Loucy (cell line): ENCODE data around the gene CHST9.

Source experiments
- H2AFZ ChIP-seq: fragments of 200-600 bp; sonication (generic); 2 replicates; pipeline ENCODE4 v1.6.0; 2016; ENCODE audit warnings: antibody characterized with exemption, mild to moderate bottlenecking, low read length, moderate library complexity
- H3F3A ChIP-seq: fragments of 200-600 bp; 2 replicates; pipeline ENCODE4 v1.6.0; 2016; ENCODE audit warnings: antibody characterized with exemption, low read depth, mild to moderate bottlenecking
- H3K27me3 ChIP-seq: fragments of 200-600 bp; sonication (generic); 2 replicates; pipeline ENCODE4 v1.6.1; 2014; ENCODE audit warnings: low read length, mild to moderate bottlenecking; ENCODE audit not compliant: insufficient read depth, poor library complexity, severe bottlenecking
- H3K36me3 ChIP-seq: fragments of 200-600 bp; sonication (generic); 2 replicates; pipeline ENCODE4 v1.6.1; 2016; ENCODE audit warnings: low read length; ENCODE audit not compliant: insufficient read depth
- H3K4me1 ChIP-seq: fragments of 200-600 bp; sonication (generic); 2 replicates; pipeline ENCODE4 v1.5.1; 2014; ENCODE audit warnings: low read length, mild to moderate bottlenecking; ENCODE audit not compliant: insufficient read depth, poor library complexity, severe bottlenecking
- H3K4me2 ChIP-seq: fragments of 200-600 bp; sonication (generic); 2 replicates; pipeline ENCODE4 v1.6.0; 2014; ENCODE audit warnings: antibody characterized with exemption, low read length, low read depth, mild to moderate bottlenecking; ENCODE audit not compliant: poor library complexity, severe bottlenecking
- H3K4me3 ChIP-seq: fragments of 200-600 bp; sonication (generic); 2 replicates; pipeline ENCODE4 v1.5.1; 2014; ENCODE audit warnings: low read length, mild to moderate bottlenecking, mixed read lengths; ENCODE audit not compliant: poor library complexity, severe bottlenecking
- H3K79me2 ChIP-seq: fragments of 200-600 bp; sonication (generic); 2 replicates; pipeline ENCODE4 v1.6.1; 2014; ENCODE audit warnings: low read length; ENCODE audit not compliant: insufficient read depth
- H3K9ac ChIP-seq: fragments of 200-600 bp; sonication (generic); 2 replicates; pipeline ENCODE4 v1.6.0; 2014; ENCODE audit warnings: mild to moderate bottlenecking, low read depth, low read length, moderate library complexity; ENCODE audit not compliant: poor library complexity, severe bottlenecking
- H3K9me2 ChIP-seq: fragments of 200-600 bp; sonication (generic); replicated peaks from 2 replicates; pipeline ENCODE4 v1.6.1; 2016; ENCODE audit warnings: low read depth, low read length, mixed read lengths
- H3K9me3 ChIP-seq: fragments of 200-600 bp; sonication (generic); 2 replicates; pipeline ENCODE4 v1.6.1; 2014; ENCODE audit warnings: mild to moderate bottlenecking, antibody characterized with exemption, low read length, low read depth; ENCODE audit not compliant: insufficient read depth
- H4K20me1 ChIP-seq: fragments of 200-600 bp; sonication (generic); 2 replicates; pipeline ENCODE4 v1.6.0; 2014; ENCODE audit warnings: antibody characterized with exemption, low read length, mild to moderate bottlenecking; ENCODE audit not compliant: insufficient read depth, poor library complexity, severe bottlenecking
- EZH2phosphoT487 ChIP-seq: fragments of 200-600 bp; IDR thresholded peaks from 2 replicates; pipeline ENCODE4 v1.6.1; 2018; ENCODE audit warnings: antibody characterized with exemption, mild to moderate bottlenecking, moderate library complexity, borderline replicate concordance
- TF ChIP-seq, protein P1 (sequence below): fragments of 200-600 bp; sonication (generic); conservative IDR thresholded peaks from 2 replicates; pipeline ENCODE4 v1.5.1; 2014; ENCODE audit warnings: mild to moderate bottlenecking, antibody characterized with exemption, low read length

The CHST9 gene

DNA sequence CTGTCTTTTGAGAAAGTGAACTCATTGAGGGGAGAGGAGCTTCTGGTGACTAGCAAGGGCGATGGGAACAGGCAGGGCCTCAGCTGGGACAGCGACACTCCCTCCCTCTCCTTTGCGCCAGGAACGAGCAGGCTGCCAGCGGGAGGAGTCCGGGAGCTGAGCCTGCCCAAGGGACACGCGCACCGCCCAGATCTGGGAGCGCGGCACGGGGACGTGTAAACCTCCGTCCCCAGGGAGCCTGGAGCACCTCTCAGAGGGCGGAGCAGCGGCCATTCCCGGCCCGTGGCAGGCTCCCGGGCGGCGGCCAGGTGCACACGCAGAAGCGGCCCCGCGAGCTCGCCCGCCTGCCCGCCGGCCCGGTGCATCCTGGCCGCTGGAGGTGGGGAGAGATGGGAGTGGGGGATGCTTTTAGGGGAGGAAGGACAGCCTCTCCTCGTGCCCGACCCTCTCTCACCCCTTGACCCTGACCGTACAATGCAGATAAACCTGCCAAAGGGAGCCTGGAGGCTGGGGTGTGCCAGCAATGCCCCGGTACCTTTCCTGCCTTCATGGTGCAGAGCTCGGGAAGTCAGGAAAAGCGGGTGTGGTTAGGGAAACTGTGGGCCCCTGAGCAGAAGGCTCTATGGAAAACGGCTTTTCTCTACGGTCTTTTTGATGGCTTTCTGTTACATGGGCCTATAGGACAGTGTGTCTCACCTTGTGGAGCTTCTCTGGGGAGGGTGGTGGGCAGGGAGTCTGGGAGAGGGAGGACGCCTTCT lies 321.8 kb downstream of the CHST9 start:
- Histone ChIP-seq H3K4me3 (no peak overlapping the region), H3K9ac (no peak overlapping the region), H3K9me3 (no peaks in the 10 kb centered on the region), H3K36me3 (no peaks in the 10 kb centered on the region), H2AFZ (no peak overlapping the region), H3K27me3 (no peaks in the 10 kb centered on the region), H4K20me1 (no peaks in the 10 kb centered on the region), H3K4me1 (no peaks in the 10 kb centered on the region), H3K79me2 (no peaks in the 10 kb centered on the region), H3F3A (no peaks in the 10 kb centered on the region), H3K9me2 (no peaks in the 10 kb centered on the region), H3K4me2 (no peak overlapping the region)
- no peak for TF ChIP-seq EZH2phosphoT487
- TF ChIP-seq, protein P1, sequence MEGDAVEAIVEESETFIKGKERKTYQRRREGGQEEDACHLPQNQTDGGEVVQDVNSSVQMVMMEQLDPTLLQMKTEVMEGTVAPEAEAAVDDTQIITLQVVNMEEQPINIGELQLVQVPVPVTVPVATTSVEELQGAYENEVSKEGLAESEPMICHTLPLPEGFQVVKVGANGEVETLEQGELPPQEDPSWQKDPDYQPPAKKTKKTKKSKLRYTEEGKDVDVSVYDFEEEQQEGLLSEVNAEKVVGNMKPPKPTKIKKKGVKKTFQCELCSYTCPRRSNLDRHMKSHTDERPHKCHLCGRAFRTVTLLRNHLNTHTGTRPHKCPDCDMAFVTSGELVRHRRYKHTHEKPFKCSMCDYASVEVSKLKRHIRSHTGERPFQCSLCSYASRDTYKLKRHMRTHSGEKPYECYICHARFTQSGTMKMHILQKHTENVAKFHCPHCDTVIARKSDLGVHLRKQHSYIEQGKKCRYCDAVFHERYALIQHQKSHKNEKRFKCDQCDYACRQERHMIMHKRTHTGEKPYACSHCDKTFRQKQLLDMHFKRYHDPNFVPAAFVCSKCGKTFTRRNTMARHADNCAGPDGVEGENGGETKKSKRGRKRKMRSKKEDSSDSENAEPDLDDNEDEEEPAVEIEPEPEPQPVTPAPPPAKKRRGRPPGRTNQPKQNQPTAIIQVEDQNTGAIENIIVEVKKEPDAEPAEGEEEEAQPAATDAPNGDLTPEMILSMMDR, result no peak

DNA sequence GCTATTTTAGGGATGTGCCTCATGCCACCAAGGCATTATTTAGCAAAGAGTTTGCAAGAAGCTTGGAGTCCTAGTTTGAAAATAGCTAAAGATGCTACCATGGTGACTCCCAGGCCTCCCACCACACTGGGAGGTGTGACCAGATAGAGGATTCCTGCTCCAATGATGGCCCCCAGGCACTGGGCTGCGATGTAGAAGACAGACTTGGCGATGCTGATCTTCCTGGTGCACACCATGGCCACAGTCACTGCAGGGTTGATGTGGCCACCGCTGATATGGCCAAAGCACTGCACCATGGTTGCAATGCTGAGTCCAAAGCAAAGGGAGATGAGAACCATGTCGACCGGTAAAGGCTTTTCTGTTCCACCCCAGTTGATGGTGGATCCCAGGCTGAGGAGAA lies 323.0 kb downstream of the CHST9 start:
- Histone ChIP-seq H3K4me2 (no peak overlapping the region), H3K4me3 (no peak overlapping the region), H3K79me2 (no peaks in the 10 kb centered on the region), H3K9ac (no peak overlapping the region), H3K27me3 (no peaks in the 10 kb centered on the region), H3F3A (no peaks in the 10 kb centered on the region), H3K9me3 (no peaks in the 10 kb centered on the region), H3K4me1 (no peaks in the 10 kb centered on the region), H4K20me1 (no peaks in the 10 kb centered on the region), H3K9me2 (no peaks in the 10 kb centered on the region), H2AFZ (no peak overlapping the region), H3K36me3 (no peaks in the 10 kb centered on the region)
- TF ChIP-seq EZH2phosphoT487, result no peak
- TF ChIP-seq, protein P1, result no peak
